SU-DHL-6 (cell line): ENCODE results near the gene SYCP1.

Experiments
- EZH2phosphoT487 ChIP-seq: fragments of 200-600 bp; sonication (generic), shearing (Covaris generic); conservative IDR thresholded peaks from 2 replicates; pipeline ENCODE4 v1.6.1; 2018; ENCODE audit warnings: mild to moderate bottlenecking, antibody characterized with exemption, low read length, moderate library complexity, mixed read lengths
- TF ChIP-seq, protein P1 (sequence below): fragments of 200-600 bp; sonication (generic); IDR thresholded peaks from one replicate; pipeline ENCODE4 v1.5.1; 2017; ENCODE audit warnings: antibody characterized with exemption, mild to moderate bottlenecking, low read length, moderate library complexity; ENCODE audit not compliant: insufficient read depth, poor library complexity, severe bottlenecking

- TF ChIP-seq EZH2phosphoT487: no peak
- TF ChIP-seq, protein P1, sequence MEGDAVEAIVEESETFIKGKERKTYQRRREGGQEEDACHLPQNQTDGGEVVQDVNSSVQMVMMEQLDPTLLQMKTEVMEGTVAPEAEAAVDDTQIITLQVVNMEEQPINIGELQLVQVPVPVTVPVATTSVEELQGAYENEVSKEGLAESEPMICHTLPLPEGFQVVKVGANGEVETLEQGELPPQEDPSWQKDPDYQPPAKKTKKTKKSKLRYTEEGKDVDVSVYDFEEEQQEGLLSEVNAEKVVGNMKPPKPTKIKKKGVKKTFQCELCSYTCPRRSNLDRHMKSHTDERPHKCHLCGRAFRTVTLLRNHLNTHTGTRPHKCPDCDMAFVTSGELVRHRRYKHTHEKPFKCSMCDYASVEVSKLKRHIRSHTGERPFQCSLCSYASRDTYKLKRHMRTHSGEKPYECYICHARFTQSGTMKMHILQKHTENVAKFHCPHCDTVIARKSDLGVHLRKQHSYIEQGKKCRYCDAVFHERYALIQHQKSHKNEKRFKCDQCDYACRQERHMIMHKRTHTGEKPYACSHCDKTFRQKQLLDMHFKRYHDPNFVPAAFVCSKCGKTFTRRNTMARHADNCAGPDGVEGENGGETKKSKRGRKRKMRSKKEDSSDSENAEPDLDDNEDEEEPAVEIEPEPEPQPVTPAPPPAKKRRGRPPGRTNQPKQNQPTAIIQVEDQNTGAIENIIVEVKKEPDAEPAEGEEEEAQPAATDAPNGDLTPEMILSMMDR: no peak
Measured at GRCh38 chr1:115040501-115040900, 185.8 kb downstream of the SYCP1 start.
